NCI-H2227 treated with DMSO at 0.1 percent for 48 hours (cell line): ENCODE data around the gene OASL.

Source experiments
- DNase-seq: peaks from one replicate; lab custom pipeline; 2025; lab: John Stamatoyannopoulos, UW

OASL gene

DNA sequence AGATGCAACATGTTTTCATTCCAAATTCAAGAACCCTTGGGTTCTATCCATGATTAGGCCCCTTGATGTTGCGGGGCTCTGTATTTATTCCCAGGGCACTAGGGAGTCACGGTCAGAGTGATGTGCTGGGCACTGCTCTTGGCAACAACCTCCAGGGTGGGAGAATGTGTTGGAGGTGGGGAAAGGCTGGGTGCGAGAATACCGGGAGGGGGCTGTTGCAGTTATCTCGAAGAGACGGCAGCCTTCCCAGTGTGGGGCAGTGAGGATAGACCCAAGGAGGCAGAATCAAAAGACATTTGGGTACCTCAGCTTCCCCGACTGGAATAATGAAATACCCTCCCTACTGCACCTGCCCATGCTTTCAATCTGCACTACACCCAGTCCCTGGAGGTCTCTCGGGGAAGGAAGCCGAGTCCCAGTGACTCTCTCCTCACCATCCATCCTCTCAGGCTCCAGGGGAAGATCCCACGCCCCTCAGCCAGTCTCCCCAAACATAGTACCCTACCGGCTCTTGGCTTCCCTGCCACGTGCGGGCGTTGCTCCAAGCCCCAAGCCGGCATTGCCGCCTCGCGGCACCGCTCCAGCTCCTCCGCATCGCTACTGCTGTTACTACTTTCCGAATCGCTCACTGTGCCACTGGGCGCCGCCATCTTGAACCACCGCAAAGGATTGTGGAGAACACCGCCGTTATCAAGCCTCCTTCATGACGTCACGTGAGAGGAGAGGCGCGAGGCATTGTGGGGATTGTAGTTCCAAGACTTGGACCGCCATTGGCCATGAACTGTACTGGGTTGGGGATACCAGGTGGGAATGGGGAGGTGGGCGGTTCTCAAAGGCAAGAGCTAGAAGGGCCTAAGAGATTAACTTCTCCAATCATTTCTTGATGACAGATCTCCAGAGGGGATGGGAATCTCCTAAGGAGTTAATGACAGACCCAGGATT lies 22.9 kb downstream of the OASL start, which contains the start of gene C12orf43:
C12orf43 (minus strand) TSS at position 663 of the 942 bp plus-strand sequence; CDS start at position 650, 13 bp downstream.
- DNase-seq = peak; percentile 94

DNA sequence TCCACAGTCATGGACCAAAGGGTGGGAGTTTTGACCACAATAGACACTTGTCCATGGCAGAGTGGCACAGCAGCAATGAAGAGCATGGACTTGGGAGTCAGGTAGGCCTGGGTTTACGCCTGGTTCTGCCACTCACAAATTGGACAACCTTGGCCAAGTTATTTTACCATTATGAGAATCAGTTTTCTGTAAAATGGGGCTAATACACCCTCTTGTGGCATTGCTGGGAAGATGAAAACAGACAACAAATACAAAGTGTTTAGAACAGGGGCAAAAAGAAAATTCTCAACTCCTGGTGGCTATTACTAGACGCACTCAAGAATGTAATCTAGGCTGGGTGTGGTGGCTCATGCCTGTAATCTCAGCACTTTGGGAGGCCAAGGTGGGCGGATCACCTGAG lies 25.3 kb downstream of the OASL start:
- no peak for DNase-seq

DNA sequence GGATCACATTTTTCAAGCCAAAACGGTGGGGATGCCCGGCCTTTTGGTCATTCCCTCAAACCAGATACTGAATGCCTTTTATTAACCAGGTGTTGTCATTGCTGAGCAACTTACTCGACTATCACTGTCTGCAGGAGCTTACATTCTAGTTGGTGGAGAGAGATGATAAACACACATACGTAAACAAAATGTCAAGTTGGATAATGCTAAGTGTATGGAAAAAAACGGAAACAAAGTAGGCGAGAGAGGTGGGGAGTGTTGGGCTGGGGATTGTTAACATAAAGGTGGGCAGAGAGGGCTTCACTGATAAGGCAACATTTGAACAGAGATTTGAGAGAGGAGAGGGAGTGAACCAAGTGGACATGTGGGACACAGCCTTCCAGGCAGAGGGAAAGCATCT lies 27.2 kb downstream of the OASL start:
- DNase-seq = no peak

DNA sequence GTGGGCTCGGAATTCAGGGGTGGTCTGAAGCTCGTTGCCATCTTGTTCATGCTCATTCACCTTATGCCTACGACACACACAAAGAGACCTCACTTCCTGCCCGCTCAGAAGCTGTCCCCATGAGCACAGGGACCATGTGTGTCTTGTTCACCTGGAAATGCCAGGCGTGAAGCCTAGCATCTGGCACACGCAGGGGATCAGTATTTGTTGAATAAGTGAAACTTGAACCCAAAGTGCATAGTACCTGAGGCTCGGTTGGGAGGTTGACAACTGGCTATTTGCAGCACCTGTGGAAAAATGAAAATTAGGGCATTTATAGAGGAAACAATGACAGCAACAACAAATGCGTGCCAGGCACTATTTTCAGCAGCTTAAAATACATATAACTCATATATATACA lies 28.2 kb downstream of the OASL start:
- no peak for DNase-seq

DNA sequence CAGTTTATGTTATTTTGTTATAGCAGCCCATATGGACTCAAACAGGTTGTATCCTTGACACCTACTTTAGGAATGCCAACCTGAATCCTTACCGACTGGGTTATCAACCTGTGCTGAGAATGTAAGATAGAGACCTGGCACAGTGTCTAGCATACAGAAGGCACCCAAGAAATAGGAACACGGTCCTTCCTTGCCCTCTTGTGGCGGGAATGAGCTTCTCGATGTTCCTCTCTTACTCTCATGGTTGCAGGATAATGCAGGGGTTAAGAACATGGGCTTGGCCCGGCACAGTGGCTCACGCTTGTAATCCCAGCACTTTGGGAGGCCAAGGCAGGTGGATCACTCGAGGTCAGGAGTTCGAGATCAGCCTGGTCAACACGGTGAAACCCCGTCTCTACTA lies 29.3 kb downstream of the OASL start:
- DNase-seq = peak; percentile 5

DNA sequence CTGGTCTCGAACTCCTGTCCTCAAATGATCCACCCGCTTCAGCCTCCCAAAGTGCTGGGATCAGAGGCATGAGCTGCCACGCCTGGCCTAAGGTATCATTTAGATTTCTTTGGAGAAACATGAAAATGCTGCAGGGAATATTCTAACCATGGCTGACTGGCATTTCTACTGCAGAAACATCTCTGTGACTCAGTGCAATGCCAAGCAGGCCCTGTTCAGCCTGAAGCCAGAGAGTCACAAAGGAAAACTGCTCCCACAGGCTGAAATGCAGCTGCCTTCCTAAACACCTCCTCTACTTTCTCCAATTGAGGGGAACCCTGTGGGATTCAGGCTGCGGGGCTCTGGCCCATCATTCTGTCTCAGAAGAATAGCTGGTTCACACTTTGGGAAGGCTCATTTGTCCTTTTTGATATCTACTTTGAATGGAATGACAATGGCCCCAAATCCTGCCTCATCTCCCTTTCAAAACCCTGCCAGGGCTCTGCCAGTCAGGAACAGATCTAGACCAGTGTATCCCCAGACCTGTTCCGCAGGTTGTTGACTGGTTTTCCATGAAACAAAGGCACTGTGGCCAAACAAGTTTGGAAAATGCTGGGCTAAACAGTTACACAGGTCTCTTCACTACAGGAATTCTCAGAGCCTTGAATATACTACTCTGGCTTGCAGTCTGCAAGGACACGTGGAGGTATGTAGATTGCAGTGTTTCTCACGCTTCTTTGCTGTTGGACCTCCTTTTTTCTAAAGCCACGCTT lies 30.5 kb downstream of the OASL start:
- no peak for DNase-seq

DNA sequence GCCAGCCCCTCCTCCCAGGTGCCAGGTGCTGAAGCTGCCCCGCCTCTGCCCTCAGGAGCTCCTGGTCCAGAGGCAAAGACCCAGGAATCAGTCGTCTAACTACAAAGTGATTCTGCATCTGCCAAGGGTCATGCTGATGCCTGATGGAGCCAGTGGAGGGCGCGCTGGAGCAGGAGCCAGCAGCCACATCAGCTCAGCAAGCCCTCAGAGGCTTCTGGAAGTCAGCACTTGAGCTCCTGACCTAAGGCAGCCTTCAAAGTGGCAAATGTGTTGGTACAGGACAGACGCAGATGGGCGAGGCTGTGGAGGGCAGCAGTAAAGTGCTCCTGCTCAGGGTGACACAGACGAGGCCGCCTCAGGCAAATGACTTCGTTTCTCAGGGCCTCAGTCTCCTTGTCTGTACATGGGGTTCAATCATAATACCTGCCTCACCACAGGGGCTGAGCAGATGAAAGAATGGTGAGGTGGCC lies 33.7 kb downstream of the OASL start:
- peak; percentile 2 for DNase-seq

DNA sequence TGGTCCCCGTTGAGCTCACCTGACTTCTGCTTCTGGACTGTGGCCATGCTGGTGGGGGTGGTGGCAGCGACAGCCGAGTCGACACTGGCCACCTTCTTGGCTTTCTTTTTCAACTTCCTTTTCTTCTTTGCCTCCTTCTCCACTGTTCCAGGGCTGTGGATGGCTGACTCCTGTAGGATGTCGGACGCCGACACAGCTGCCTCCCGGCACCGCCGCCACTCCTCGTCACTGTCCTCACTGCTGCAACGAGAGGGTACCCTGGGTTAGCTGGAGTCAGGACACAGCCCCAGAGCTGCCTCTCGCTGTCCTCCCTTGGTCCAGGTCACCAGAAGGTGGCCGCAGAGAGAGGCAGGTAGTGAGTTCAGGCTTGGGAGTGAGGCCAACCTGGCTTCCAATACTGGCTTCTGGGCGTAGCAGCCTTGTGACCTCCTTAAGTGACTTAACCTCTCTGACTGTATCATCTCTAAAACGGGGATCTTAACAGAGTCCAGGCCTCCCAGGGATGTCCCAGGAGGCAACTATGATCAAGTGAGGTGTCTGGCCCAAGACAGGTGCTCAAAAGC lies 34.7 kb downstream of the OASL start:
- DNase-seq = no peak

DNA sequence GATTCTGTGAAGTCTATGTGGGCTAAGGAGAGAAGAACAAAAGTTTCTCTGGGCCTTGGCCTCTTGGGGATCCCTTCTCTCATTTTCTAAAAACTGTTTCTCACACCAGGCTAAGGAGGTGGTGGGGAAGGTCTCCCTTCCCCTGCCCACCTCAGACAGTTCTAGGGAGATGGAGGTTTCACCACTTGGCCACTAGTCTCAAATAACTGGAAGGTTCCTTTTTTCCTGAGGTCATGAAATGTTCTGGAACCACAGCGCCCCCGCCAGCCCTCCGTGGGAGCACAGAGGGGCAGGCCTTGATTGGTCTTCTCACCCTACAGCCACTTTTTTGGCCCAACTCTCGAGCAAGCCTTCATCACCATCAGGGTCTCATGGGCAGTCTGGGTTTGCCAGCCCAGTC lies 35.4 kb downstream of the OASL start:
- DNase-seq = no peak

DNA sequence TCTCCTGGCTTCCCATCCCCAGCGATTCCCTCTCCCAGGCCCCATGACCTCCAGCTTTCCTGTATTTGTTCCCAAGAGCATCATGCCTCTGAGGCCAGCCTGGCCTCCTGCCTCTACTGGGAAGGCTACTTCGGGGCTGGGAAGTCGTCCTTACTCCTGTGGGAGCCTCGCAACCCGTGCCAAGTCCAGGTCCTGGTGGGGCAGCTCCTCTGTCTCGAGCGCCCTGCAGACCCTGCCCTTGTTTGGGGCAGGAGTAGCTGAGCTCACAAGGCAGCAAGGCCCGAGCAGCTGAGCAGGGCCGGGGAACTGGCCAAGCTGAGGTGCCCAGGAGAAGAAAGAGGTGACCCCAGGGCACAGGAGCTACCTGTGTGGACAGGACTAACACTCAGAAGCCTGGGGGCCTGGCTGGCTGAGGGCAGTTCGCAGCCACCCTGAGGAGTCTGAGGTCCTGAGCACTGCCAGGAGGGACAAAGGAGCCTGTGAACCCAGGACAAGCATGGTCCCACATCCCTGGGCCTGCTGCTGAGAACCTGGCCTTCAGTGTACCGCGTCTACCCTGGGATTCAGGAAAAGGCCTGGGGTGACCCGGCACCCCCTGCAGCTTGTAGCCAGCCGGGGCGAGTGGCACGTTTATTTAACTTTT lies 37.1 kb downstream of the OASL start:
- DNase-seq = no peak

DNA sequence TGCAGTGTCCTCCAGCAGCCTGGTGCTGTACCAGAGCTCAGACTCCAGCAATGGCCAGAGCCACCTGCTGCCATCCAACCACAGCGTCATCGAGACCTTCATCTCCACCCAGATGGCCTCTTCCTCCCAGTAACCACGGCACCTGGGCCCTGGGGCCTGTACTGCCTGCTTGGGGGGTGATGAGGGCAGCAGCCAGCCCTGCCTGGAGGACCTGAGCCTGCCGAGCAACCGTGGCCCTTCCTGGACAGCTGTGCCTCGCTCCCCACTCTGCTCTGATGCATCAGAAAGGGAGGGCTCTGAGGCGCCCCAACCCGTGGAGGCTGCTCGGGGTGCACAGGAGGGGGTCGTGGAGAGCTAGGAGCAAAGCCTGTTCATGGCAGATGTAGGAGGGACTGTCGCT lies 38.0 kb downstream of the OASL start:
- DNase-seq = no peak

DNA sequence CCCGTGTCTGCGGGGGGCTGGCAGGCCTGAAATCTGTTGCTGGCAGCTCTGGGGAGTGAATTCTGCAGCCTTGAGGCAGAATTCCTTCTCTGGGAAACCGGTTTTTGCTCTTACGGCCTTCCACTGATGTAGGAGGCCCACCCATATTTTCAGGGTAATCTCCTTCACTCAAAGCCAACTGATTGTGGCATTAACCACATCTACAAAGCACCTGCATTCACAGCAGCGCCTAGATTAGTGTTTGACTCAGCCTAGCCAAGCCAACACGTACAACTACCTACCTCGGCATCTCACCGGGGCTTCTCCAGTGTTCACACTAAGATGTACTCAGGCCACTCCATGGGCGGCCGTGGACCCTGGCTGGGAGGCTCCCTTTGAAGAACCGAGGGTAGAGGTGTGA lies 38.5 kb downstream of the OASL start:
- no peak for DNase-seq

DNA sequence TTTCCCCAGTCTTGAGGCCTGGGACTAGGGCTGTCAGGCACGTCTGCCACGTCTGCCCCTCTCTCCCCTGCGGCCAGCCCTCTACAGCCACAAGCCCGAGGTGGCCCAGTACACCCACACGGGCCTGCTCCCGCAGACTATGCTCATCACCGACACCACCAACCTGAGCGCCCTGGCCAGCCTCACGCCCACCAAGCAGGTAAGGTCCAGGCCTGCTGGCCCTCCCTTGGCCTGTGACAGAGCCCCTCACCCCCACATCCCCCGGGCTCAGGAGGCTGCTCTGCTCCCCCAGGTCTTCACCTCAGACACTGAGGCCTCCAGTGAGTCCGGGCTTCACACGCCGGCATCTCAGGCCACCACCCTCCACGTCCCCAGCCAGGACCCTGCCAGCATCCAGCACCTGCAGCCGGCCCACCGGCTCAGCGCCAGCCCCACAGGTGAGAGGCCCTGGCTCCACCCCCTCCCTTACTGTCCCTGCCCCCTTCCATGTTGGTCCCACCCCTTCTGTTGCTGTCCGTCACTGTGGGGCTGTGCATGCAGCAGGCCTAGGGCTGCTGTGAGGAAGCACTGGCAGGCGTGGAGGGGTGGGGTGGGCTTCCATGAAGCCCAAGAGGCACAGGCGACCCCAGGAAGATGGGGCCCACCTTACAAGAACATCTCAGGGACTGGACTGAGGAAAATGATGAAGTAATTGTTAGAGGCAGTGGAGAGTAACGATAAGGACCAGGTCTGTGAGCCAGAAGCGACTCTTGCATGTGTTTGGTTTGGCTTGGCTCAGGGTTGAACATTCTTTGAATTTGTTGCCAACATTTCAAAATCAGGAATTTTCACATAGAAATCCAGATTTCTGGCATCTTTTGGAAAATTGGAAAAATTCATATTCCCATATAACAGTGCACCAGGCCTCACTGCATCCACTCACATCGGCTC lies 39.6 kb downstream of the OASL start:
- DNase-seq = no peak

DNA sequence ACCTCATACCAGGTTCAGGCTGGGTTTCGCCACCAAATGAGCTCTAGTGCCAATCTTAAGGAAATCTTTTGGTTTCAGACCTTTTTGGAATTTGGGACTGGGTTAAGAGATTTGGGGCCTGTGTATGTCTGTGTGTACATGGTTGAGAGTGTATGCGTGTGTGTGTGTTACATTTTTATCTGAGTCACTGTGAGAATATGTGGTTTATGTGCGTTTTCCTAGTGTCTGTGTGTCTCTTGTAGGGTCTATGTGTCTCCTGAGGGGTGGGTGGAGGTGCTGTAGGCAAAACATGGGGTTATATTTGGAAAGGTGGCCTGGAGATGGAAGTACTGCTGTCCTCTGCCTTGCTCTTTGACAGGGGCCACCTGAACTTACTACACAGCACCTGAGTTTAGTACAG lies 40.6 kb downstream of the OASL start:
- peak; percentile 2 for DNase-seq

DNA sequence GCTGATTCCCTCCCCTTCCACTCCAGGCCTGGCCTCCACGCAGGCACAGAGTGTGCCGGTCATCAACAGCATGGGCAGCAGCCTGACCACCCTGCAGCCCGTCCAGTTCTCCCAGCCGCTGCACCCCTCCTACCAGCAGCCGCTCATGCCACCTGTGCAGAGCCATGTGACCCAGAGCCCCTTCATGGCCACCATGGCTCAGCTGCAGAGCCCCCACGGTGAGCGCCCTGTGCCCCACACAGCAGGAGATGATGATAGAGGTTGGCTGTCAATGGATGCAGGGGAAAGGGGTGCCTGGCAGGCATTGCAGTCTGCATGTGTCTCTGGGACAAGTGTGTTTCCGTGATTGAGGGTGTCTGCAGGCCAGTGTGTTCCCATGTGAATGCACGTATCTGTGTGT lies 41.6 kb downstream of the OASL start:
- DNase-seq = no peak

DNA sequence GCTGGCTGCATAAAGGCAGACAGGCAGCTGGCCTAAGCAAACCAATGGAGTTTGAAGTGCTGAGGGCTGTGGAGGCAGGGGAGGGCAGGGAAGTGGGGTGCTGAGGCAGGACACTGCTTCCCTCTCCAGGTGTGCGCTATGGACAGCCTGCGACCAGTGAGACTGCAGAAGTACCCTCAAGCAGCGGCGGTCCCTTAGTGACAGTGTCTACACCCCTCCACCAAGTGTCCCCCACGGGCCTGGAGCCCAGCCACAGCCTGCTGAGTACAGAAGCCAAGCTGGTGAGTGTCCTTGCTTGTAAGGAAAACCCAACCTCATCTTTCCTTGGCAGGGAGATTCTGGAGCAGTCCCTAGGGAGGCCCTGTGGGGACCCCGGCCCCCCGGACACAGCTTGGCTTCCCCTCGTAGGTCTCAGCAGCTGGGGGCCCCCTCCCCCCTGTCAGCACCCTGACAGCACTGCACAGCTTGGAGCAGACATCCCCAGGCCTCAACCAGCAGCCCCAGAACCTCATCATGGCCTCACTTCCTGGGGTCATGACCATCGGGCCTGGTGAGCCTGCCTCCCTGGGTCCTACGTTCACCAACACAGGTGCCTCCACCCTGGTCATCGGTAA lies 42.8 kb downstream of the OASL start:
- DNase-seq = no peak

DNA sequence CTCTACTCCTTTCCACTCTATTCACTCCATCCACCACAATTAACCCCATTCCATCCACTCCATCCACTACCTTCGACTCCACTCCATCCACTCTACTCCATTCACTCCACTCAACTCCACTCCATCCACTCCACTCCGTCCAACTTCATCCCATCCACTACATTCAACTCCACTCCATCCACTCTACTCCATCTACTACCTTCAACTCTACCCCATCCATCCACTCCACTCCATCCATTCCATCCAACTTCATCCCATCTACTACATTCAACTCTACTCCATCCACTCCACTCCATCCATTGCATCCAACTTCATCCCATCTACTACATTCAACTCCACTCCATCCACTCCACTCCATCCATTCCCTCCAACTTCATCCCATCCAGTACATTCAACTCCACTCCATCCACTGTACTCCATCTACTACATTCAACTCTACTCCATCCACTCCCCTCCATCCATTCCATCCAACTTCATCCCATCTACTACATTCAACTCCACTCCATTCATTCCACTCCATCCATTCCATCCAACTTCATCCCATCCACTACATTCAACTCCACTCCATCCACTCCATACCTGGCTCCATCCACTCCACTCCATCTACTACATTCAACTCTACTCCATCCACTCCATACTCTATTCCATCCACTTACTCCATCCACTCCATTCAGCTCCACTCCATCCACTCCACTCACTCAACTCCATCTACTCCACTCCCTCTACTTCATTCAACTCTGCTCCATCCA lies 44.3 kb downstream of the OASL start:
- DNase-seq = no peak

DNA sequence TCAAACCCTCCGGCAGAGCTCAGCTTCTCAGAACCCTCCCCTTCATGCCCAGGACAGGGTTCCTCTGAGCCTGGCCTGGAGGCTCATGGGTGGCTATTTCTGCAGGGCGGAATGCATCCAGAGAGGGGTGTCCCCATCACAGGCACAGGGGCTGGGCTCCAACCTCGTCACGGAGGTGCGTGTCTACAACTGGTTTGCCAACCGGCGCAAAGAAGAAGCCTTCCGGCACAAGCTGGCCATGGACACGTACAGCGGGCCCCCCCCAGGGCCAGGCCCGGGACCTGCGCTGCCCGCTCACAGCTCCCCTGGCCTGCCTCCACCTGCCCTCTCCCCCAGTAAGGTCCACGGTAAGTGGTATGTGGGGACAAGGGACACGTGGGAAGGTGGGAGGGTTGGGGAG lies 45.0 kb downstream of the OASL start:
- DNase-seq = no peak

DNA sequence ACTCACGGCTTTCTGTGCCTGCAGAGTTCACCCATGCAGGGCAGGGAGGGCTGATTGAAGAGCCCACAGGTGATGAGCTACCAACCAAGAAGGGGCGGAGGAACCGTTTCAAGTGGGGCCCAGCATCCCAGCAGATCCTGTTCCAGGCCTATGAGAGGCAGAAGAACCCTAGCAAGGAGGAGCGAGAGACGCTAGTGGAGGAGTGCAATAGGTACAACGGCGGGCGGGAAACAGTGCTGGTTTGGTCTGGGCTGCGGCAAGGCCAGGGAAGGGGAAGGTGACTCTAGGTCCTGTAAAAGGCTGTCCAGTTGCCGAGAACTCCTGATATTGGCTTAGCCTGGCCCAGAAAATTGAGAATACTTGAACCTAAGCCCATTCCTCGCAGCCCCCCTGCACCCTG lies 45.5 kb downstream of the OASL start:
- DNase-seq = no peak

DNA sequence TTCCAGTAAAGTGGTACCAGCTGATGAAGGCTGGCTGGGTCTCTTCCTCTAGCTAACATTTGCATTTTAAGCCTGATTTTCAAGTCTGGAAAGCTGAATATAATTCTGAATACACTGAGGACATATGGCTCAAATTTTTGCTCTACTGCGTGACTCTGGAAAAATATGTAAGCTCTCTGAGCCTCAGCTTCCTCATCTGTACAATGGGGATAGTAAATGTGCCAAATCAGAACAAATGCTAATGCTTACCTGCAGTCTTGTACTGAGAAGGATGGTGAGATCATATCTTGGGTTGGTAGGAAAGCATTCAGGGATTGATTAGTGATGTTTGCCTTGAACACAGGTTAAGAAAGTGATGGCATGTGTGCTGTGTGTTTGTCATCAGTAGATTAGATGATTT lies 46.1 kb downstream of the OASL start:
- no peak for DNase-seq
